Muscle layer of duodenum (tissue), 2 donors: ENCODE results near the gene CHRM4.

Experiments used
- H3K27ac ChIP-seq: one replicate; pipeline ENCODE4 v1.7.0; 2013; ENCODE audit warnings: mild to moderate bottlenecking, low read length
- H3K27me3 ChIP-seq: one replicate; pipeline ENCODE4 v1.7.0; 2013; ENCODE audit warnings: low read depth, mild to moderate bottlenecking, control low read depth, low read length
- H3K36me3 ChIP-seq, 2 donors: one replicate each; pipeline ENCODE4 v1.7.0; 2013; ENCODE audit warnings: low read length in 2 of 2, control low read depth in 1 of 2, mild to moderate bottlenecking in 1 of 2; ENCODE audit not compliant: insufficient read depth in 2 of 2, control insufficient read depth in 1 of 2
- H3K4me1 ChIP-seq, 2 donors: one replicate each; pipeline ENCODE4 v1.7.0; 2013; ENCODE audit warnings: low read length in 2 of 2, mild to moderate bottlenecking in 2 of 2, control low read depth in 1 of 2, moderate library complexity in 1 of 2; ENCODE audit not compliant: insufficient read depth in 2 of 2, control insufficient read depth in 1 of 2
- H3K4me3 ChIP-seq, 2 donors: one replicate each; pipeline ENCODE4 v1.7.0; 2013; ENCODE audit warnings: low read length in 2 of 2, low read depth in 1 of 2, mild to moderate bottlenecking in 1 of 2
- H3K9me3 ChIP-seq, 2 donors: one replicate each; pipeline ENCODE4 v1.7.0; 2013; ENCODE audit warnings: low read length in 2 of 2, control low read depth in 1 of 2, mild to moderate bottlenecking in 1 of 2; ENCODE audit not compliant: control insufficient read depth in 1 of 2
- donor health status: healthy.

The CHRM4 gene

GRCh38 chr11:46386674-46387073 is 4.9 kb downstream of the CHRM4 start:
- Histone ChIP-seq H3K4me1 (peaks cover 4 to 36% of the 10 kb centered on the region in 2 donors), H3K27me3 (peaks cover 40% of the 10 kb centered on the region)

GRCh38 chr11:46386005-46386578 is 5.5 kb downstream of the CHRM4 start:
- Histone ChIP-seq H3K4me1 (peaks cover 4 to 34% of the 10 kb centered on the region in 2 donors), H3K9me3 (no peaks in the 10 kb centered on the region), H3K27ac (no peak overlapping the region), H3K36me3 (no peaks in the 10 kb centered on the region), H3K27me3 (peaks cover 38% of the 10 kb centered on the region), H3K4me3 (no peak overlapping the region)

More at GRCh38 chr11:46386674-46387073, 4.9 kb downstream of the CHRM4 start:
- H3K4me3 ChIP-seq: no peak overlapping the region
- H3K36me3 ChIP-seq: no peaks in the 10 kb centered on the region
- no peak overlapping the region for H3K27ac ChIP-seq
- H3K9me3 ChIP-seq: no peaks in the 10 kb centered on the region

- Histone ChIP-seq H3K4me3 (no peak overlapping the region), H3K9me3 (no peaks in the 10 kb centered on the region), H3K27me3 (peaks cover 31% of the 10 kb centered on the region), H3K27ac (no peak overlapping the region), H3K4me1 (peaks cover 4 to 32% of the 10 kb centered on the region in 2 donors), H3K36me3 (no peaks in the 10 kb centered on the region)
These were observed 6.2 kb downstream of the CHRM4 start for GRCh38 chr11:46385169-46386004.

- no peaks in the 10 kb centered on the region for H3K36me3 ChIP-seq
- H3K27me3 ChIP-seq: peaks cover 20% of the 10 kb centered on the region
- peak overlapping the region; percentile 14 for H3K27ac ChIP-seq
- no peaks in the 10 kb centered on the region for H3K9me3 ChIP-seq
- H3K4me3 ChIP-seq: no peak overlapping the region
- H3K4me1 ChIP-seq: peaks cover 4 to 21% of the 10 kb centered on the region in 2 donors
These were observed 7.4 kb downstream of the CHRM4 start for GRCh38 chr11:46383974-46384701.

- no peak overlapping the region for H3K4me3 ChIP-seq
- peaks cover 12% of the 10 kb centered on the region for H3K27me3 ChIP-seq
- peak overlapping the region; percentile 14 for H3K27ac ChIP-seq
- peaks cover 0 to 20% of the 10 kb centered on the region in 2 donors for H3K4me1 ChIP-seq
- H3K36me3 ChIP-seq: no peaks in the 10 kb centered on the region
- H3K9me3 ChIP-seq: no peaks in the 10 kb centered on the region
These were observed 8.2 kb downstream of the CHRM4 start for GRCh38 chr11:46383404-46383758.

- H3K36me3 ChIP-seq: peaks cover 2 to 4% of the 10 kb centered on the region in 2 donors
- peak overlapping the region; percentile 44 to 62 for H3K4me3 ChIP-seq
- H3K4me1 ChIP-seq: peaks cover 0 to 20% of the 10 kb centered on the region in 2 donors
- H3K27ac ChIP-seq: no peak overlapping the region
- H3K9me3 ChIP-seq: no peaks in the 10 kb centered on the region
- H3K27me3 ChIP-seq: peaks cover 7% of the 10 kb centered on the region
These were observed 8.8 kb downstream of the CHRM4 start for GRCh38 chr11:46382646-46383403.

- peaks cover 7% of the 10 kb centered on the region for H3K27me3 ChIP-seq
- H3K9me3 ChIP-seq: no peaks in the 10 kb centered on the region
- peaks cover 3 to 12% of the 10 kb centered on the region in 2 donors for H3K36me3 ChIP-seq
- H3K4me3 ChIP-seq: peak overlapping the region; percentile 44 to 62
- H3K4me1 ChIP-seq: peaks cover 0 to 20% of the 10 kb centered on the region in 2 donors
- no peak overlapping the region for H3K27ac ChIP-seq
These were observed 9.5 kb downstream of the CHRM4 start for GRCh38 chr11:46381819-46382645.

- Histone ChIP-seq H3K27me3 (no peaks in the 10 kb centered on the region), H3K4me1 (peaks cover 0 to 20% of the 10 kb centered on the region in 2 donors), H3K4me3 (peak within 1 kb of the TSS; percentile 62 to 73), H3K27ac (no peak within 1 kb of the TSS), H3K9me3 (no peaks in the 10 kb centered on the region), H3K36me3 (peaks cover 3 to 20% of the 10 kb centered on the region in 2 donors)
These were observed 10.3 kb downstream of the CHRM4 start, which contains the start of gene MDK for GRCh38 chr11:46381048-46381818. Gene MDK, plus strand, starts transcription at chr11:46381669. Its CDS starts 389 bp downstream, at chr11:46382058.

- no peaks in the 10 kb centered on the region for H3K27me3 ChIP-seq
- H3K27ac ChIP-seq: no peak overlapping the region
- H3K4me3 ChIP-seq: peak overlapping the region; percentile 62 to 73
- H3K4me1 ChIP-seq: peaks cover 0 to 20% of the 10 kb centered on the region in 2 donors
- H3K36me3 ChIP-seq: peaks cover 3 to 28% of the 10 kb centered on the region in 2 donors
- no peaks in the 10 kb centered on the region for H3K9me3 ChIP-seq
These were observed 11.1 kb downstream of the CHRM4 start for GRCh38 chr11:46380340-46381047.
